Mammary epithelial cell (primary cell): ENCODE measurements around the gene BECN2.

Experiments used
- CTCF ChIP-seq, 2 donors: IDR thresholded peaks in 1 of 2; conservative IDR thresholded peaks in 1 of 2; 2 replicates each; pipeline ENCODE4 v1.5.1; 2011 to 2012; ENCODE audit warnings: inconsistent platforms in 2 of 2, low read length in 2 of 2, mild to moderate bottlenecking in 2 of 2, control low read depth in 1 of 2, low read depth in 1 of 2; ENCODE audit not compliant: insufficient read depth in 1 of 2; ENCODE audit errors: extremely low read depth in 1 of 2
- EZH2 ChIP-seq: IDR thresholded peaks from 2 replicates; pipeline ENCODE4 v1.6.1; 2012; ENCODE audit warnings: low read length, inconsistent platforms, borderline replicate concordance

- TF ChIP-seq CTCF (conservative IDR thresholded peaks at IDR 0.05 in 1 of 2, IDR thresholded peaks at IDR 0.05 in 1 of 2; ENCODE audit: extremely low read depth in 1 of 2, insufficient read depth in 1 of 2, low read depth in 1 of 2, low read length in 2 of 2) (no peak), EZH2 (no peak)
Observed at GRCh38 chr1:241934866-241935265, 22.7 kb upstream of the BECN2 start.
